Sigmoid colon (tissue), 7 donors: ENCODE measurements around the gene ARHGEF6. TPM values are rescaled to one million over a fixed set of nuclear protein-coding genes. Genes with fewer than 3 reads are reported as not detected.
A peak's percentile ranks its signal among the peaks of the same experiment; 100 is the strongest.

Source experiments
- DNase-seq: peaks from one replicate; pipeline ENCODE4 v3.0.0-alpha.2; 2019
- H3K27ac ChIP-seq, 4 donors: fragments of 200-600 bp; sonication (generic); one replicate each; pipeline ENCODE4 v1.5.1; 2016 to 2019; ENCODE audit warnings: mild to moderate bottlenecking in 1 of 4
- H3K27me3 ChIP-seq, 3 donors: fragments of 200-600 bp; sonication (generic); one replicate each; pipeline ENCODE4 v1.5.1; 2019; ENCODE audit warnings: mild to moderate bottlenecking in 1 of 3
- H3K36me3 ChIP-seq, 4 donors: fragments of 200-600 bp; sonication (generic); one replicate each; pipeline ENCODE4 v1.5.1; 2016 to 2019
- H3K4me1 ChIP-seq, 4 donors: fragments of 200-600 bp; sonication (generic); one replicate each; pipeline ENCODE4 v1.5.1; 2017 to 2019
- H3K4me3 ChIP-seq, 4 donors: fragments of 200-600 bp; sonication (generic); one replicate each; pipeline ENCODE4 v1.5.1; 2017 to 2019; ENCODE audit warnings: mild to moderate bottlenecking in 2 of 4, moderate library complexity in 1 of 4
- H3K9me3 ChIP-seq, 4 donors: fragments of 200-600 bp in 3 of 4; sonication (generic) in 3 of 4; one replicate each; pipeline versions ENCODE4 v1.5.1 to v1.6.1; 2013 to 2019
- EP300 ChIP-seq, 4 donors: sonication (generic); formaldehyde crosslinking; IDR thresholded peaks; one replicate each; pipeline ENCODE4 v1.6.1; 2017; ENCODE audit warnings: antibody characterized with exemption in 4 of 4
- POLR2A ChIP-seq, 2 donors: fragments of 450-650 bp; IDR thresholded peaks; one replicate each; pipeline ENCODE4 v1.6.1; 2016; ENCODE audit warnings: antibody characterized with exemption in 2 of 2, mild to moderate bottlenecking in 2 of 2, moderate library complexity in 2 of 2
- POLR2AphosphoS5 ChIP-seq, 4 donors: sonication (generic); formaldehyde crosslinking; IDR thresholded peaks; one replicate each; pipeline ENCODE4 v1.6.1; 2017; ENCODE audit warnings: antibody characterized with exemption in 4 of 4
- WGBS, 2 donors: extraction: QIAGEN DNeasy Blood & Tissue Kit; methylation state at CpG; one replicate each; pipeline ENCODE4 v1.1.7; 2013; 5-methylcytosine and 5-hydroxymethylcytosine counted together
- intact Hi-C: fragments of 100-400 bp; cut with DNase I; formaldehyde crosslinking; loops from one replicate; pipeline ENCODE4 v1.15.1; 2023
- polyA plus RNA-seq, 3 donors: library from polyadenylated mRNA; stranded (reverse); fragments of 200-250 nt; gene quantifications; one replicate each; pipeline ENCODE4 v1.2.3, GENCODE V29; 2013
- total RNA-seq, 4 donors: library from RNA; depleted of rRNA; stranded (reverse); fragments of >200 nt; gene quantifications; one replicate each; pipeline ENCODE4 v1.1.0, GENCODE V29; 2016
- TF ChIP-seq, protein P1 (sequence below), 4 experiments: fragments of 450-650 bp in 3 of 4; fragments of 200-600 bp in 1 of 4; IDR thresholded peaks; one replicate each; pipeline ENCODE4 v1.5.1; 2016 to 2019; ENCODE audit warnings: antibody characterized with exemption in 4 of 4, mild to moderate bottlenecking in 3 of 4, moderate library complexity in 2 of 4
- donor health status: healthy with polysubstance abuse.
- donor health status: Bipolar disorder and iron deficiency.
- donor health status: healthy.

ARHGEF6 gene
- total and polyA plus RNA-seq, 7 donors = 2.1 to 26.3 (median 16.1) TPM

DNA sequence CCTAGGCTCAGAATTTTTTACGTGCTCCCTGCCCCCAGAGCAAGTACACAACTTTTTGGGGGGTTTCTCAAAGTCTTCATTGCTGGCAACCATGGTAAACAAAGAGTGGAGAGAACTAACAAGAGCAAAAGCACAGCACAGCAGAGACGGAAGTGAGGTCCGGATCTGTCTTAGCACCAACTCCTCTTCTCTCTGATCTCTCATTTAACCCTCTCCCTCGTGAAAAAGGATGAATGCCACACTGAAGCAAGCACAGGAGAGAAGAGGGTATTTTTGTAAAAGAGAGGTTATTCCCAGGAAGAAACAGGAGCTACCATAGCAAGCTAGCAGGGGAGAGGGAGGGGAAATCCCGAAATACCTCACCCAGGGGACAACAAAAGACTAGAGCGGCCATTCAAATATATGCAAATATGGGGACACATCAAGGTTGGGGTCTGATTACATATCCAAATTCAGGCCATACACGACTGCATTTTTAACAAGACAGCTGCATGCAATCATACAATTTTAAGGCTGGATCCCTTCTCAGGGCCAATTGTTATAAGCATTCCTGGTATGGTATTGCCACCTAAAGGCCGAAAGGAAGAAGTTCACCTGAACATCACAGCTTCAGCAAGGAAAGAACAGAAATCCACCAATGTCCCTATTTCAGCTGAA lies 86.2 kb downstream of the ARHGEF6 start:
- intact Hi-C loops = loop anchor here (10.0 kb wide), 1 partner anchor 670 kb away; no protein-coding TSS in a partner anchor
- H3K4me1 ChIP-seq = no peaks in the 10 kb centered on the region
- TF ChIP-seq EP300 (IDR thresholded peaks at IDR 0.05) (no peak), POLR2AphosphoS5 (IDR thresholded peaks at IDR 0.05) (no peak), POLR2A (IDR thresholded peaks at IDR 0.05) (no peak)
- TF ChIP-seq, protein P1, sequence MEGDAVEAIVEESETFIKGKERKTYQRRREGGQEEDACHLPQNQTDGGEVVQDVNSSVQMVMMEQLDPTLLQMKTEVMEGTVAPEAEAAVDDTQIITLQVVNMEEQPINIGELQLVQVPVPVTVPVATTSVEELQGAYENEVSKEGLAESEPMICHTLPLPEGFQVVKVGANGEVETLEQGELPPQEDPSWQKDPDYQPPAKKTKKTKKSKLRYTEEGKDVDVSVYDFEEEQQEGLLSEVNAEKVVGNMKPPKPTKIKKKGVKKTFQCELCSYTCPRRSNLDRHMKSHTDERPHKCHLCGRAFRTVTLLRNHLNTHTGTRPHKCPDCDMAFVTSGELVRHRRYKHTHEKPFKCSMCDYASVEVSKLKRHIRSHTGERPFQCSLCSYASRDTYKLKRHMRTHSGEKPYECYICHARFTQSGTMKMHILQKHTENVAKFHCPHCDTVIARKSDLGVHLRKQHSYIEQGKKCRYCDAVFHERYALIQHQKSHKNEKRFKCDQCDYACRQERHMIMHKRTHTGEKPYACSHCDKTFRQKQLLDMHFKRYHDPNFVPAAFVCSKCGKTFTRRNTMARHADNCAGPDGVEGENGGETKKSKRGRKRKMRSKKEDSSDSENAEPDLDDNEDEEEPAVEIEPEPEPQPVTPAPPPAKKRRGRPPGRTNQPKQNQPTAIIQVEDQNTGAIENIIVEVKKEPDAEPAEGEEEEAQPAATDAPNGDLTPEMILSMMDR (IDR thresholded peaks at IDR 0.05) = peak; percentile 12 to 37 (median 30)
- no peak overlapping the region for H3K27ac ChIP-seq
- no peaks in the 10 kb centered on the region for H3K36me3 ChIP-seq
- 49 to 53% methylated on average over 8 of the region's 8 CpGs for WGBS, 2 donors
- H3K4me3 ChIP-seq = no peak overlapping the region
- H3K9me3 ChIP-seq = no peaks in the 10 kb centered on the region
- DNase-seq = no peak
- H3K27me3 ChIP-seq = no peaks in the 10 kb centered on the region

DNA sequence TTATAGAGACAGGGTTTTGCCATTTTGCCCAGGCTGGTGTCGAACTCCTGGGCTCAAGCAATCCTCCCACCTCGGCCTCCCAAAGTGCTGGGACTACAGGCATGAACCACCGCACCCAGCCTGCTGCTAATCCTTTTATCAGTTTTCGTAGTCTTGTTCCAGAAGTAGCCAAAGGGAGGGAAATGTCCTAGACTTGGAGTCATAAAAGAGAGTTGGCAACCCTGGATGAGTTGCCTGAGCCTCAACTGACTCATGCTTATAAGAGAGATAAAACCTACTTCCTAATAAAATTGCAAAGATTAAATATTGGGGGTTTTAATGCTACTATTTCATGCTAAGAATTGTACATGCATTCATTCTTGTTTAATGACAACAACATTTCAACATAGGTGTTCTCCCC lies 88.5 kb downstream of the ARHGEF6 start:
- no peaks in the 10 kb centered on the region for H3K36me3 ChIP-seq
- TF ChIP-seq, protein P1 (IDR thresholded peaks at IDR 0.05) = no peak
- TF ChIP-seq POLR2A (IDR thresholded peaks at IDR 0.05) (no peak), EP300 (IDR thresholded peaks at IDR 0.05) (no peak), POLR2AphosphoS5 (IDR thresholded peaks at IDR 0.05) (no peak)
- 91 to 100% methylated on average over 4 of the region's 4 CpGs for WGBS, 2 donors
- no peaks in the 10 kb centered on the region for H3K9me3 ChIP-seq
- intact Hi-C loops = loop anchor here (10.0 kb wide), 1 partner anchor 667 kb away; no protein-coding TSS in a partner anchor
- no peak overlapping the region for H3K27ac ChIP-seq
- no peak for DNase-seq
- H3K4me1 ChIP-seq = no peaks in the 10 kb centered on the region
- no peaks in the 10 kb centered on the region for H3K27me3 ChIP-seq
- no peak overlapping the region for H3K4me3 ChIP-seq

DNA sequence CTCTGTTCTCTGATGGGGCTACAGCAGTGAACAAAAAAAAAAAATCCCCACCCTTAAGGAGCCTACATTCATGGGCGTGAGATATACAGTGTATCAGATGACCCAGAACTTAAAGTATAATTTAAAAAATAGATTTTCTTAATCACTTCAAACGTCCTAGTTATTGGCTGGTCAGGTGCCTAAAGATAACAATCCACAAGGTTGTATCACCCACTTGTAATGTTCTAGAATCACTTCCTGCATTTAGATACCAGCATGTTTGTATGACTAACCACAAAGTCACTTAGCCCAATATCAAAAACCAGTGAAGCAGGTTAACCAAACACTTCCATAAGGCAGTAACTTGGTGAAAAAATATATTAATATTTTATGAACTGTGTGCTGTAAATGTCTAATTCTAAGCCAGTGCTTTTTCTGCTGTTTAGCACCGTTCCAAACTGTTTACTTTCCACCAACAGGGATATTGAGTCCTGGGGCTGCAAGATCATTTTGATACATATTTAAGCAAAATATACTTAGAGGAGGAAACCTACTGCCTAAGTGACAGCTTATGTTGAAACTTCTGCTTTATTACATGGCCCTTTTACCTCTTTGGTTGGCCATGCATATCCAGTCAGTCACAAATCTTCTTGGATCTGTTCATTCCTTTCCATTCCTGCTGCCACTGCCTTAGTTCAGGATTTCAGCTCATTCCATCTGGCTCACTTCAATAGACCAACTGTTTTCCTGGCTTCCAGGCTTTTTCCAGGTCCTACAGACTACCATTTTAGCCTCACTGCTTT lies 89.5 kb downstream of the ARHGEF6 start:
- no peaks in the 10 kb centered on the region for H3K4me1 ChIP-seq
- H3K4me3 ChIP-seq = no peak overlapping the region
- WGBS, 2 donors = 55 to 57% methylated on average over 3 of the region's 3 CpGs
- no peaks in the 10 kb centered on the region for H3K27me3 ChIP-seq
- H3K36me3 ChIP-seq = no peaks in the 10 kb centered on the region
- H3K27ac ChIP-seq = no peak overlapping the region
- DNase-seq = no peak
- intact Hi-C loops = loop anchor here (10.0 kb wide), 1 partner anchor 666 kb away; no protein-coding TSS in a partner anchor
- no peaks in the 10 kb centered on the region for H3K9me3 ChIP-seq
- no peak for TF ChIP-seq EP300 (IDR thresholded peaks at IDR 0.05)
- TF ChIP-seq POLR2AphosphoS5 (IDR thresholded peaks at IDR 0.05) = no peak
- TF ChIP-seq, protein P1 (IDR thresholded peaks at IDR 0.05) = no peak
- TF ChIP-seq POLR2A (IDR thresholded peaks at IDR 0.05) = no peak

DNA sequence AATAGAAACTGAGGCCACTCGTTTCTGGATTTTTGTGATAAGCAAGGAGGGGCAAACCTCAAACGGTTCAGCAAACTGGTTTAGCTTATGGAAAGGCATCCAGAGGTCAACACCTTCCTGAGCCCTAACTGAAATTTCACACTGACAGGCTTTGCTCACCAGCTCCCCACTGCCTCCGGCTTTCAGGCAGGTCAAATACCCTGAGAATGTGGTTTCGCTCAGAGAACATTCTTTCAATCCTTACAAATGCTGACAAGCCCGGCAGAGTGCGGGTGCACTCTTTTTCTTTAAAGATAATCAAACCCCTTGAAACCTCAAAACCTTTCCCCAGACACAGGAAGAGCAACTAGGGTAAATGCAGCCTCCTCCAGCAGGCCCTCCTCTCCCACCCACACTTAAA lies 91.3 kb downstream of the ARHGEF6 start:
- DNase-seq = no peak
- H3K4me1 ChIP-seq = no peaks in the 10 kb centered on the region
- no peaks in the 10 kb centered on the region for H3K9me3 ChIP-seq
- TF ChIP-seq, protein P1 (IDR thresholded peaks at IDR 0.05) = no peak
- TF ChIP-seq POLR2A (IDR thresholded peaks at IDR 0.05) (no peak), POLR2AphosphoS5 (IDR thresholded peaks at IDR 0.05) (no peak), EP300 (IDR thresholded peaks at IDR 0.05) (no peak)
- H3K27ac ChIP-seq = no peak overlapping the region
- H3K27me3 ChIP-seq = no peaks in the 10 kb centered on the region
- intact Hi-C loops = no loop called here
- 54 to 75% methylated on average over 6 of the region's 6 CpGs for whole genome bisulfite sequencing, 2 donors
- no peaks in the 10 kb centered on the region for H3K36me3 ChIP-seq
- H3K4me3 ChIP-seq = no peak overlapping the region
